ENCODE data around the gene BBS4. TPM values are rescaled to one million over a fixed set of nuclear protein-coding genes. Genes with fewer than 3 reads are reported as not detected.

Gene BBS4
- total and polyA plus RNA-seq, 2 donors (not counting 3 experiments of a cell fraction or from before 2014, with no cell fraction given) = 6.8 to 7.5 TPM

DNA sequence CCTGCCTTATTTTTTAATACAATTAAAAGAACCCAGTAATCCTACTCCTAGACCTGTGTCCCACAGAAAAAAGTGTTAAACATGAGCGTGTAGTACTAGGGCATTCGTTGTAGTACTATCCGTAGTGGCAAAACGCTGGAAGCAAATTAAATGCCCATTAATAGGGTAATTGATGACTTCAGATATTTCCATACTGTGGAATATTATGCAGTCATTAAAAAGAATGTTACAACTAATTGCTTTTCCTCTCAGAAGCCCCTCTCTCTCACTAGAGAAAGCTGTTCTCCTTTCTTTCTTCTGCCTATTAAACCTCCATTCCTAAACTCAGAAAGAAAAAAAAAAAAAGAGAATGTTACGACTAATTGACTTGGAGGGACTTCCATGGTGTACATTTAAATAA is 2.7 kb downstream of the BBS4 start:
- no peak for TF ChIP-seq JUN (IDR thresholded peaks at IDR 0.05; ENCODE audit: borderline replicate concordance, insufficient read depth, insufficient read length, low read depth)
- TF ChIP-seq GATA2 (IDR thresholded peaks at IDR 0.05; ENCODE audit: insufficient read depth, insufficient read length, low read depth, low read length) = no peak
- TF ChIP-seq POLR2AphosphoS5 (IDR thresholded peaks at IDR 0.05; ENCODE audit: insufficient read depth, low read depth, low read length) = no peak
- no peak for TF ChIP-seq EZH2 (IDR thresholded peaks at IDR 0.05; ENCODE audit: borderline replicate concordance, low read depth, low read length, severe bottlenecking)
- no peak for TF ChIP-seq MYC (IDR thresholded peaks at IDR 0.05; ENCODE audit: low read depth, low read length)
- no peak for TF ChIP-seq FOS (IDR thresholded peaks at IDR 0.05; ENCODE audit: borderline replicate concordance, insufficient read depth, low read length)
- TF ChIP-seq, protein P1, sequence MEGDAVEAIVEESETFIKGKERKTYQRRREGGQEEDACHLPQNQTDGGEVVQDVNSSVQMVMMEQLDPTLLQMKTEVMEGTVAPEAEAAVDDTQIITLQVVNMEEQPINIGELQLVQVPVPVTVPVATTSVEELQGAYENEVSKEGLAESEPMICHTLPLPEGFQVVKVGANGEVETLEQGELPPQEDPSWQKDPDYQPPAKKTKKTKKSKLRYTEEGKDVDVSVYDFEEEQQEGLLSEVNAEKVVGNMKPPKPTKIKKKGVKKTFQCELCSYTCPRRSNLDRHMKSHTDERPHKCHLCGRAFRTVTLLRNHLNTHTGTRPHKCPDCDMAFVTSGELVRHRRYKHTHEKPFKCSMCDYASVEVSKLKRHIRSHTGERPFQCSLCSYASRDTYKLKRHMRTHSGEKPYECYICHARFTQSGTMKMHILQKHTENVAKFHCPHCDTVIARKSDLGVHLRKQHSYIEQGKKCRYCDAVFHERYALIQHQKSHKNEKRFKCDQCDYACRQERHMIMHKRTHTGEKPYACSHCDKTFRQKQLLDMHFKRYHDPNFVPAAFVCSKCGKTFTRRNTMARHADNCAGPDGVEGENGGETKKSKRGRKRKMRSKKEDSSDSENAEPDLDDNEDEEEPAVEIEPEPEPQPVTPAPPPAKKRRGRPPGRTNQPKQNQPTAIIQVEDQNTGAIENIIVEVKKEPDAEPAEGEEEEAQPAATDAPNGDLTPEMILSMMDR (IDR thresholded peaks at IDR 0.05; ENCODE audit: extremely low read depth in 1 of 2, insufficient read depth in 1 of 2, low read depth in 1 of 2, low read length in 2 of 2) = no peak
- no peak for TF ChIP-seq POLR2A (IDR thresholded peaks at IDR 0.05; ENCODE audit: low read depth, low read length)
- TF ChIP-seq, protein P2, sequence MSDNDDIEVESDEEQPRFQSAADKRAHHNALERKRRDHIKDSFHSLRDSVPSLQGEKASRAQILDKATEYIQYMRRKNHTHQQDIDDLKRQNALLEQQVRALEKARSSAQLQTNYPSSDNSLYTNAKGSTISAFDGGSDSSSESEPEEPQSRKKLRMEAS (IDR thresholded peaks at IDR 0.05; ENCODE audit: insufficient read depth, insufficient read length) = no peak
- no peak overlapping the region for H3K4me2 ChIP-seq (ENCODE audit: insufficient read depth, low read length)
- BruUV-seq (replicated peaks) = no TSS peak
- H2AFZ ChIP-seq (ENCODE audit: low read depth, low read length) = no peak overlapping the region
- no peak overlapping the region for H3K4me3 ChIP-seq (replicated peaks in 1 of 3; ENCODE audit: insufficient read depth in 1 of 3, low read depth in 1 of 3, low read length in 3 of 3)
- DNase-seq (ENCODE audit: low read depth, low spot score) (no peak), FAIRE-seq (no peak)
- no peaks in the 10 kb centered on the region for H3K27me3 ChIP-seq (ENCODE audit: control insufficient read depth in 2 of 2, insufficient read depth in 2 of 2, low read length in 2 of 2)
- CTCF ChIA-PET = interaction anchor here (1.4 kb wide), 1 partner anchor 34 kb away, joined by 4 read pairs; no protein-coding TSS in a partner anchor
- POLR2A ChIA-PET = no interaction called here
- H3K4me1 ChIP-seq (ENCODE audit: control insufficient read depth, extremely low read depth, insufficient read depth, low read length) = peaks cover 9% of the 10 kb centered on the region
- H3K79me2 ChIP-seq (ENCODE audit: control insufficient read depth, insufficient read depth, low read length) = no peaks in the 10 kb centered on the region
- intact Hi-C loops (cut with micrococcal nuclease) = loop anchor here (5.0 kb wide), 2 partner anchors 91 to 94 kb away; partner anchors contain the start of gene ADPGK
- no peaks in the 10 kb centered on the region for H4K20me1 ChIP-seq (replicated peaks; ENCODE audit: control insufficient read depth, extremely low read depth, insufficient read depth, low read length)
- H3K9me3 ChIP-seq (replicated peaks; ENCODE audit: control insufficient read depth, insufficient read depth, low read length) = no peaks in the 10 kb centered on the region
- dilution Hi-C loops (cut with MboI; ENCODE audit: extremely low pct_ligation_motif_present, low sequenced_read_pairs) = no loop called here
- no peaks in the 10 kb centered on the region for H3K36me3 ChIP-seq (ENCODE audit: control insufficient read depth in 2 of 2, extremely low read depth in 1 of 2, insufficient read depth in 2 of 2, low read length in 2 of 2)
- no peak overlapping the region for H3K27ac ChIP-seq (ENCODE audit: insufficient read depth, low read depth, low read length)
- H3K9me1 ChIP-seq (replicated peaks; ENCODE audit: control insufficient read depth, extremely low read depth, insufficient read depth, low read length) = no peaks in the 10 kb centered on the region
- H3K9ac ChIP-seq (replicated peaks; ENCODE audit: extremely low read depth, insufficient read depth, low read length) = no peak overlapping the region
